ENCODE measurements around the gene SPRR5. TPM values are rescaled to one million over a fixed set of nuclear protein-coding genes. Genes with fewer than 3 reads are reported as not detected.

Gene SPRR5
- polyA plus RNA-seq, 6 donors from 2014 or later, result not detected

- no peak overlapping the region for H3K27ac Mint-ChIP-seq
- no peak for ATAC-seq (ENCODE audit: low read depth in 2 of 2)
Measured at GRCh38 chr1:152980676-152981075, 33.7 kb downstream of the SPRR5 start.

GRCh38 chr1:152981146-152981871 is 34.3 kb downstream of the SPRR5 start:
- no peak overlapping the region for H3K4me3 Mint-ChIP-seq
- H3K27ac Mint-ChIP-seq, result no peak overlapping the region
- H3K4me1 Mint-ChIP-seq, result no peaks in the 10 kb centered on the region
- DNase-seq (no peak), ATAC-seq (ENCODE audit: low read depth in 2 of 2) (no peak)
- H3K36me3 Mint-ChIP-seq, result peaks cover 0 to 3% of the 10 kb centered on the region in 2 donors
- H3K27me3 Mint-ChIP-seq, result peaks cover 52 to 72% (median 58%) of the 10 kb centered on the region in 3 donors
- peaks cover 0 to 3% (median 0%) of the 10 kb centered on the region in 7 donors for H3K9me3 Mint-ChIP-seq

More at GRCh38 chr1:152980676-152981075, 33.7 kb downstream of the SPRR5 start:
- no peak for DNase-seq
- Mint-ChIP-seq H3K9me3 (no peaks in the 10 kb centered on the region), H3K36me3 (no peaks in the 10 kb centered on the region), H3K4me3 (no peak overlapping the region), H3K27me3 (peaks cover 46 to 72% (median 59%) of the 10 kb centered on the region in 3 donors), H3K4me1 (no peaks in the 10 kb centered on the region)

- peaks cover 56 to 68% (median 60%) of the 10 kb centered on the region in 3 donors for H3K27me3 Mint-ChIP-seq
- H3K27ac Mint-ChIP-seq, result no peak overlapping the region
- ATAC-seq (ENCODE audit: low read depth in 2 of 2), result no peak
- peaks cover 0 to 7% of the 10 kb centered on the region in 2 donors for H3K36me3 Mint-ChIP-seq
- H3K9me3 Mint-ChIP-seq, result peaks cover 0 to 5% (median 0%) of the 10 kb centered on the region in 7 donors
- no peaks in the 10 kb centered on the region for H3K4me1 Mint-ChIP-seq
- H3K4me3 Mint-ChIP-seq, result no peak overlapping the region
- DNase-seq, result no peak
Measured at GRCh38 chr1:152982076-152982475, 35.1 kb downstream of the SPRR5 start.

- DNase-seq, result no peak
- Mint-ChIP-seq H3K36me3 (peaks cover 0 to 7% of the 10 kb centered on the region in 2 donors), H3K4me1 (no peaks in the 10 kb centered on the region), H3K27me3 (peaks cover 60 to 68% (median 64%) of the 10 kb centered on the region in 3 donors), H3K4me3 (no peak overlapping the region), H3K27ac (peak overlapping the region in 1 of 6 donors; percentile 4), H3K9me3 (peaks cover 0 to 5% (median 0%) of the 10 kb centered on the region in 7 donors)
- ATAC-seq (ENCODE audit: low read depth in 2 of 2), result no peak
Measured at GRCh38 chr1:152983234-152983633, 36.2 kb downstream of the SPRR5 start.

GRCh38 chr1:152983743-152984142 is 36.7 kb downstream of the SPRR5 start, which contains the start of gene SPRR1A:
Gene SPRR1A (plus strand): TSS chr1:152984081. CDS start chr1:152985231, 1,150 bp downstream.
- peak within 1 kb of the TSS in 1 of 6 donors; percentile 4 for H3K27ac Mint-ChIP-seq
- H3K36me3 Mint-ChIP-seq, result peaks cover 0 to 7% of the 10 kb centered on the region in 2 donors
- peaks cover 55 to 73% (median 69%) of the 10 kb centered on the region in 3 donors for H3K27me3 Mint-ChIP-seq
- DNase-seq (no peak), ATAC-seq (ENCODE audit: low read depth in 2 of 2) (no peak)
- no peaks in the 10 kb centered on the region for H3K4me1 Mint-ChIP-seq
- H3K4me3 Mint-ChIP-seq, result no peak within 1 kb of the TSS
- peaks cover 0 to 5% (median 0%) of the 10 kb centered on the region in 7 donors for H3K9me3 Mint-ChIP-seq

- Mint-ChIP-seq H3K4me3 (no peak overlapping the region), H3K4me1 (no peaks in the 10 kb centered on the region), H3K9me3 (peaks cover 0 to 5% (median 0%) of the 10 kb centered on the region in 7 donors), H3K27ac (no peak overlapping the region), H3K27me3 (peaks cover 39 to 60% (median 58%) of the 10 kb centered on the region in 3 donors), H3K36me3 (peaks cover 0 to 7% of the 10 kb centered on the region in 2 donors)
- DNase-seq, result no peak
- no peak for ATAC-seq (ENCODE audit: low read depth in 2 of 2)
Measured at GRCh38 chr1:152986578-152986977, 39.6 kb downstream of the SPRR5 start.

- peaks cover 0 to 15% (median 8%) of the 10 kb centered on the region in 7 donors for H3K9me3 Mint-ChIP-seq
- no peak overlapping the region for H3K27ac Mint-ChIP-seq
- H3K4me3 Mint-ChIP-seq, result no peak overlapping the region
- ATAC-seq (ENCODE audit: low read depth in 2 of 2) (no peak), DNase-seq (no peak)
- peaks cover 5 to 43% (median 23%) of the 10 kb centered on the region in 3 donors for H3K27me3 Mint-ChIP-seq
- H3K36me3 Mint-ChIP-seq, result no peaks in the 10 kb centered on the region
- no peaks in the 10 kb centered on the region for H3K4me1 Mint-ChIP-seq
Measured at GRCh38 chr1:152993186-152993585, 46.2 kb downstream of the SPRR5 start.

GRCh38 chr1:152995842-152996241 is 48.8 kb downstream of the SPRR5 start:
- Mint-ChIP-seq H3K27me3 (peaks cover 21 to 49% (median 32%) of the 10 kb centered on the region in 3 donors), H3K4me1 (no peaks in the 10 kb centered on the region), H3K4me3 (no peak overlapping the region), H3K36me3 (no peaks in the 10 kb centered on the region), H3K9me3 (peaks cover 0 to 15% (median 8%) of the 10 kb centered on the region in 7 donors), H3K27ac (no peak overlapping the region)
- DNase-seq (no peak), ATAC-seq (ENCODE audit: low read depth in 2 of 2) (no peak)

- Mint-ChIP-seq H3K9me3 (peaks cover 0 to 15% (median 8%) of the 10 kb centered on the region in 7 donors), H3K27me3 (peaks cover 25 to 43% (median 32%) of the 10 kb centered on the region in 3 donors), H3K4me3 (no peak overlapping the region), H3K36me3 (no peaks in the 10 kb centered on the region), H3K4me1 (no peaks in the 10 kb centered on the region), H3K27ac (peak overlapping the region in 1 of 6 donors; percentile 40)
- ATAC-seq (ENCODE audit: low read depth in 2 of 2) (no peak), DNase-seq (no peak)
Measured at GRCh38 chr1:152996633-152997400, 49.8 kb downstream of the SPRR5 start.

GRCh38 chr1:152997901-152998300 is 50.9 kb downstream of the SPRR5 start:
- ATAC-seq (ENCODE audit: low read depth in 2 of 2), result no peak
- no peaks in the 10 kb centered on the region for H3K4me1 Mint-ChIP-seq
- DNase-seq, result no peak
- H3K27ac Mint-ChIP-seq, result no peak overlapping the region
- H3K4me3 Mint-ChIP-seq, result no peak overlapping the region
- peaks cover 24 to 46% (median 39%) of the 10 kb centered on the region in 3 donors for H3K27me3 Mint-ChIP-seq
- H3K36me3 Mint-ChIP-seq, result no peaks in the 10 kb centered on the region
- peaks cover 0 to 15% (median 8%) of the 10 kb centered on the region in 7 donors for H3K9me3 Mint-ChIP-seq

- ATAC-seq (ENCODE audit: low read depth in 2 of 2) (no peak), DNase-seq (no peak)
- Mint-ChIP-seq H3K27me3 (peaks cover 23 to 43% (median 39%) of the 10 kb centered on the region in 3 donors), H3K4me1 (no peaks in the 10 kb centered on the region), H3K36me3 (no peaks in the 10 kb centered on the region), H3K4me3 (no peak overlapping the region), H3K27ac (peak overlapping the region in 1 of 6 donors; percentile 24), H3K9me3 (peaks cover 0 to 15% (median 8%) of the 10 kb centered on the region in 7 donors)
Measured at GRCh38 chr1:152998476-152998875, 51.5 kb downstream of the SPRR5 start.

Data from naive B cell (primary cell).